Adipocyte (in vitro differentiated cells): ENCODE results near the gene MYL6.
A peak's percentile ranks its signal among the peaks of the same experiment; 100 is the strongest.

Experiments
- DNase-seq: peaks from one replicate; pipeline ENCODE4 v3.0.0-alpha.2; 2015; ENCODE audit warnings: low read depth
- H3K27me3 ChIP-seq: replicated peaks from 2 replicates; pipeline ENCODE4 v1.7.0; 2013; ENCODE audit warnings: mild to moderate bottlenecking, low read length, moderate library complexity; ENCODE audit not compliant: control insufficient read depth, insufficient read depth
- H3K36me3 ChIP-seq: 2 replicates; pipeline ENCODE4 v1.7.0; 2013; ENCODE audit warnings: low read length, mild to moderate bottlenecking, moderate library complexity; ENCODE audit not compliant: control insufficient read depth, insufficient read depth, severe bottlenecking
- H3K4me1 ChIP-seq: 2 replicates; pipeline ENCODE4 v1.7.0; 2013; ENCODE audit warnings: mild to moderate bottlenecking, low read length, moderate library complexity; ENCODE audit not compliant: control insufficient read depth, insufficient read depth
- H3K4me3 ChIP-seq: 2 replicates; pipeline ENCODE4 v1.7.0; 2013; ENCODE audit warnings: mild to moderate bottlenecking, low read length, moderate library complexity
- H3K9ac ChIP-seq: 2 replicates; pipeline ENCODE4 v1.7.0; 2013; ENCODE audit warnings: mild to moderate bottlenecking, low read length, moderate library complexity
- H3K9me3 ChIP-seq: 2 replicates; pipeline ENCODE4 v1.7.0; 2013; ENCODE audit warnings: mild to moderate bottlenecking, low read length, moderate library complexity; ENCODE audit not compliant: control insufficient read depth

MYL6 gene

GRCh38 chr12:56197921-56198635 lies 39.9 kb downstream of the MYL6 start:
- no peaks in the 10 kb centered on the region for H3K36me3 ChIP-seq
- no peak overlapping the region for H3K9ac ChIP-seq
- H3K4me3 ChIP-seq: no peak overlapping the region
- H3K4me1 ChIP-seq: peaks cover 19% of the 10 kb centered on the region
- H3K27me3 ChIP-seq: no peaks in the 10 kb centered on the region
- no peak for DNase-seq
- H3K9me3 ChIP-seq: no peaks in the 10 kb centered on the region

DNA sequence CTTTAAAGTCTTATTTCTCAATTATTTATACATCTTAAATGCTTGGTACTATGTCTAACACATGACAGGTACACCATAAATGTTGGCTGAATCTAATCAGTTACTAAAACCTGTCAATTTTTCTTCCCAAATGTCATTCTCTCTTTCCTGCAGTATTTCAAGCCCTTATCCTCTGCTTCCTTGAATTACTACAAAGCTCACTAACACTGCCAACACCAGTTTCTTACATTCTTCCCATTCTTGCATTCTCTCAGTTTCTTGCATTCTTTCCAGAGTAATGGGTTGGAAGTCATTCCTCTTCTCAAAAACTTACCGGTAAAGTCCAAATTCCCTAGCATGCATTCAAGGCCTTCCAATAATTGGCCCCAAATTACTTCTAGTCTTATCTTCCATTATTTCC lies 40.7 kb downstream of the MYL6 start:
- no peak overlapping the region for H3K9ac ChIP-seq

GRCh38 chr12:56202366-56202765 lies 44.2 kb downstream of the MYL6 start:
- DNase-seq: no peak
- Histone ChIP-seq H3K27me3 (no peaks in the 10 kb centered on the region), H3K9ac (no peak overlapping the region), H3K4me3 (no peak overlapping the region), H3K9me3 (no peaks in the 10 kb centered on the region), H3K4me1 (peaks cover 37% of the 10 kb centered on the region), H3K36me3 (peaks cover 33% of the 10 kb centered on the region)

More for the DNA sequence above, 40.7 kb downstream of the MYL6 start:
- Histone ChIP-seq H3K4me3 (no peak overlapping the region), H3K36me3 (no peaks in the 10 kb centered on the region), H3K4me1 (peaks cover 19% of the 10 kb centered on the region), H3K9me3 (no peaks in the 10 kb centered on the region), H3K27me3 (no peaks in the 10 kb centered on the region)
- peak; percentile 23 for DNase-seq

DNA sequence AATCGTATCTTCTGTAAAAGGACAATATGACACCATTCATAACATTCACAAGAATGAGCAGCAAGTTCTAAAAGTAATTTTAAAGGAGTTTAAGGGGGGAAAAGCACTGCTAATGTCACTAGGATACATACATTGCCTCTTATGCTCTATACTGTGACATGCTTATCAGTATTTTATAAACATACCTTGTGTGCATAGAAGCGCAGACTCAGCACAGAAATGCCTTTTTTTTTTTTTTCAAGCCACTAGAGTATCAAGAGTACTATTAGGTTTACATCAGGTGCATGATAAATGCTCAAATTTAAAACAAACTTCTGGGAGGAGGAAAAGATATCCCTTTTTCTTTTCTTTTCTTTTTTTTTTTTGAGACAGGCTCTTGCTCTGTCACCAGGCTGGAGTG lies 44.7 kb downstream of the MYL6 start:
- H3K9me3 ChIP-seq: no peaks in the 10 kb centered on the region
- peaks cover 38% of the 10 kb centered on the region for H3K4me1 ChIP-seq
- peaks cover 38% of the 10 kb centered on the region for H3K36me3 ChIP-seq
- no peak overlapping the region for H3K4me3 ChIP-seq
- no peaks in the 10 kb centered on the region for H3K27me3 ChIP-seq
- DNase-seq: no peak
- H3K9ac ChIP-seq: no peak overlapping the region

DNA sequence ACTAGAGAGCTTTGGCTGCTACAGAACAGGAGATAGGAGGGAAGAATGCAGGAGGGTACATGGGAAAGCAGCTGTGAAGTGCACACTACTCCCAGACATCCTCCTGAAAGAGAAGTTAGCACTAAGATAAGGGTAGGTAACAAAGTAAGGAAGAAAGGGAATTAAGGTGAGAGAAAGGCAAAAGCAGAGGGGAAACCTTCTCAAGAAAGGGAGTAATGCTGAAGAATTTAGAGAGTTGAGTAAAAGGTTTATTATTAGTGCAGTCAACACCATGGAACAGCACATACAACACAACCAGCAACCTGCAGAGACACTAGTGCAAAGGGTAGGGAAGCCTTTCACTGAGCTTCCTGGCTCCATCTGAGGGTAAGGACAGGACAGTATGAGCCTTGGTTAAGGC lies 46.1 kb downstream of the MYL6 start:
- Histone ChIP-seq H3K4me3 (no peak overlapping the region), H3K4me1 (peaks cover 33% of the 10 kb centered on the region), H3K36me3 (peaks cover 47% of the 10 kb centered on the region), H3K9ac (no peak overlapping the region), H3K9me3 (no peaks in the 10 kb centered on the region), H3K27me3 (no peaks in the 10 kb centered on the region)
- DNase-seq: no peak

DNA sequence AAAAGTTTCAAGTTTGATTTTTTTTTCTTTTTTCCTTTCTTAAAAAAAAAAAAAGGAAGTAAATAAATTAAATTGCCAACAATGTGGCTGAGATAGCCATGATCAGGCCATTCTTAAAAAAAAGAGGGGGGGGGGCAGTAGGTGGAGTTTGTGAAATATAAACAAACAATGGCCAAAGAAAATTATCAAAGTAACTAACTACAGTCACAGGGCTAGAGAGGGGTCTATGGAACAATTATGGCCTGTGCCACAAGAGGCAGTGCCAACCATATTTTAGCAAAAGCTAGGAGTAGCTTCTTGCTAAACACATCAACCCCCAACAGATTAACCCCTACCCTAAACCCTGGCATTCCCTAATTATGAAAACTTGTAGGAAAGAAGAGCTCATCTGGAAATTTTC lies 47.3 kb downstream of the MYL6 start:
- H3K9ac ChIP-seq: peak overlapping the region; percentile 15
- no peak for DNase-seq
- no peaks in the 10 kb centered on the region for H3K9me3 ChIP-seq
- no peaks in the 10 kb centered on the region for H3K27me3 ChIP-seq
- H3K4me3 ChIP-seq: no peak overlapping the region
- H3K4me1 ChIP-seq: peaks cover 33% of the 10 kb centered on the region
- peaks cover 57% of the 10 kb centered on the region for H3K36me3 ChIP-seq

DNA sequence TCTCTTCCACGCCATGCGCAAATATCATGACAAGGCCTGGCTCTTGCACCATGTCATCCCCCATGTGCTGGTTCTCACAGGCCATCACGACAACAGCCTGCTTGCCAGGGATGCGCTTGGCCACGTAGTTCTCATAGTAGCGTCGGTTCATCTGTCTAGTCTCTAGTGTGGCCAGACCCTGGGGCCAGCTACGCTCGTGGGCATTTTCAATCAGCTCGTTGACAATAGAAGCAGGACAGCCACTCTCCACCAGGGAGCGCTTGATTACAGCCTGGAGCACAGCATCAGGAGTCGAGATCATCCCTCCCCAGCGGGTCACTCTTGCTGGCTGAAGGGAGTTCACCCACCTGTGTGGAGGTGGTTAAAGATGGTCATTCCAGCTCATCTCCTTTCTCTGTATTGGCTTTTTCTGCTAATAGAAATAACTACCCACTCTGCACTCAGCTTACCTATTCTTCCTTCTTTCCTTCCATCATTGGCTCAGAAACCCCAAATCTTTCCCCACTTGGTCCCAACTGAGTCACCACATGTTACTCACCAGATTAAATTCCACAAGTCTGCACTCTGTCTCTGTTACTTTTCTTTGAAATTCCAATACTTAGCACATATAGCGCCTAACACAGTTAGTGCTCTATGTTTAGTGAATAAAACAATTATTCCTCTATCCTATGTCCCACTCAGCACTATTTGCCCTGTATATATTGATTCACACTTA lies 48.5 kb downstream of the MYL6 start:
- H3K9ac ChIP-seq: peak overlapping the region; percentile 15
- H3K4me1 ChIP-seq: peaks cover 33% of the 10 kb centered on the region
- no peaks in the 10 kb centered on the region for H3K9me3 ChIP-seq
- H3K27me3 ChIP-seq: no peaks in the 10 kb centered on the region
- DNase-seq: peak; percentile 64
- no peak overlapping the region for H3K4me3 ChIP-seq
- peaks cover 67% of the 10 kb centered on the region for H3K36me3 ChIP-seq

DNA sequence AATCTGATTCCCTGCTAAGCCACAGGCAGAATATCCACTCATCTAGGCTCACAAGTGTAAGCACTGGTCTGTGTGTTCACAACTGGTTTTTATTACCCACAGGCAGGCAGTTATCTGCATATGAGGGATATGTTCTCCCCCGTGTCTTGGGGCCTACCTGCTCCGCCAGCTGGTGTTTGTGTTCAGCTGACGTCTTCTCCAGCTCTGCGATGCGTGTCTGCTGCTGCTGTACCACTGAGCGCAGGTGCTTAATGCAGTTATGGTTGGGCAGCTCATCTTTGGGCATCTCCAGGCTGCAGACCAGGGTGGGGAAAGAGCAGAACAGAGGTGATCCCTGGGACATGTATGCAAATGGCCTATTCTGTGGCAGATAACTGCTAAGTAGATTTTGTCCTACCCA lies 49.8 kb downstream of the MYL6 start:
- H3K9ac ChIP-seq: peak overlapping the region; percentile 6
- DNase-seq: no peak
- no peak overlapping the region for H3K4me3 ChIP-seq
- H3K4me1 ChIP-seq: peaks cover 27% of the 10 kb centered on the region
- no peaks in the 10 kb centered on the region for H3K27me3 ChIP-seq
- no peaks in the 10 kb centered on the region for H3K9me3 ChIP-seq
- peaks cover 81% of the 10 kb centered on the region for H3K36me3 ChIP-seq
